H1 (cell line): ENCODE measurements around the gene PLPPR2. TPM values are rescaled to one million over a fixed set of nuclear protein-coding genes. Genes with fewer than 3 reads are reported as not detected.

Source experiments
- CTCF ChIA-PET: fragments of 300-600 bp; sonication (Branson Sonifier 250); formaldehyde crosslinking; loops from one replicate; lab custom pipeline; 2021; ENCODE audit not compliant: partially characterized antibody; lab: Charles Lee
- POLR2A ChIA-PET: fragments of 300-600 bp; sonication (Branson Sonifier 250); formaldehyde crosslinking; loops from one replicate; lab custom pipeline; 2021; ENCODE audit warnings: inconsistent platforms; ENCODE audit not compliant: partially characterized antibody; lab: Charles Lee
- DNase-seq, 2 experiments: peaks; one replicate each; pipeline versions ENCODE4 v3.0.0 to v3.0.0-alpha.2; 2010 to 2022; ENCODE audit warnings: low spot score in 2 of 2, low read depth in 1 of 2, mixed read lengths in 1 of 2
- FAIRE-seq: peaks from 2 replicates; lab custom pipeline; 2011; peaks lifted over from hg19 to GRCh38; lab: Jason Lieb, UNC
- H2AFZ ChIP-seq: 2 replicates; pipeline ENCODE4 v1.8.1; 2012; ENCODE audit warnings: low read length, inconsistent platforms
- H2AK5ac ChIP-seq: 2 replicates; pipeline ENCODE4 v1.6.1; 2013; ENCODE audit warnings: low read depth, low read length
- H2BK120ac ChIP-seq: replicated peaks from 2 replicates; pipeline ENCODE3; 2013; ENCODE audit warnings: low read depth, low read length, inconsistent platforms
- H2BK12ac ChIP-seq: 2 replicates; pipeline ENCODE4 v1.6.1; 2013; ENCODE audit warnings: low read depth, low read length
- H2BK15ac ChIP-seq: 2 replicates; pipeline ENCODE4 v1.6.1; 2013; ENCODE audit warnings: low read length
- H2BK20ac ChIP-seq: 2 replicates; pipeline ENCODE4 v1.6.1; 2013; ENCODE audit warnings: low read length
- H2BK5ac ChIP-seq: 2 replicates; pipeline ENCODE4 v1.6.1; 2013; ENCODE audit warnings: low read depth, low read length
- H3K14ac ChIP-seq: 2 replicates; pipeline ENCODE4 v1.6.1; 2013; ENCODE audit warnings: inconsistent platforms; ENCODE audit not compliant: insufficient read length
- H3K18ac ChIP-seq: 2 replicates; pipeline ENCODE4 v1.6.1; 2013; ENCODE audit warnings: low read length; ENCODE audit errors: extremely low read depth
- H3K23ac ChIP-seq: 2 replicates; pipeline ENCODE4 v1.6.1; 2013; ENCODE audit warnings: inconsistent platforms; ENCODE audit not compliant: insufficient read length
- H3K23me2 ChIP-seq: 2 replicates; pipeline ENCODE4 v1.6.1; 2013; ENCODE audit warnings: low read depth, low read length
- H3K27ac ChIP-seq: 2 replicates; pipeline ENCODE4 v1.6.1; 2011; ENCODE audit warnings: low read depth, low read length, inconsistent platforms
- H3K27me3 ChIP-seq, 4 experiments: replicated peaks in 1 of 4; 1 replicate in 1 of 4; 2 replicates in 3 of 4; pipeline versions ENCODE4 v1.6.1 to v1.8.1; 2011 to 2013; ENCODE audit warnings: low read length in 3 of 4, mild to moderate bottlenecking in 3 of 4, inconsistent platforms in 2 of 4, mixed read lengths in 2 of 4, moderate library complexity in 1 of 4; ENCODE audit not compliant: control insufficient read depth in 3 of 4, insufficient read depth in 3 of 4; ENCODE audit errors: extremely low read depth in 1 of 4
- H3K36me3 ChIP-seq, 4 experiments: 2 replicates each; pipeline versions ENCODE4 v1.6.1 to v1.8.1; 2011 to 2013; ENCODE audit warnings: mild to moderate bottlenecking in 4 of 4, low read length in 3 of 4, moderate library complexity in 2 of 4, control low read depth in 1 of 4, inconsistent platforms in 1 of 4; ENCODE audit not compliant: insufficient read depth in 4 of 4, control insufficient read depth in 2 of 4
- H3K4ac ChIP-seq: replicated peaks from 2 replicates; pipeline ENCODE3; 2013; ENCODE audit warnings: low read length, low read depth, mixed read lengths, inconsistent platforms; ENCODE audit not compliant: insufficient read length
- H3K4me1 ChIP-seq, 4 experiments: replicated peaks in 1 of 4; 1 replicate in 1 of 4; 2 replicates in 3 of 4; pipeline versions ENCODE4 v1.6.1 to v1.8.1; 2011 to 2013; ENCODE audit warnings: low read length in 3 of 4, inconsistent platforms in 2 of 4, mixed read lengths in 1 of 4; ENCODE audit not compliant: insufficient read depth in 4 of 4, control insufficient read depth in 3 of 4
- H3K4me2 ChIP-seq, 2 experiments: 2 replicates each; pipeline versions ENCODE4 v1.6.1 to v1.8.1; 2011 to 2013; ENCODE audit warnings: low read depth in 2 of 2, low read length in 2 of 2, control low read depth in 1 of 2, inconsistent platforms in 1 of 2, mild to moderate bottlenecking in 1 of 2; ENCODE audit not compliant: insufficient read depth in 1 of 2
- H3K4me3 ChIP-seq, 4 experiments: fragments of 200-600, 300-600 bp in 1 of 4; sonication (generic), shearing (Covaris generic), sonication (Bioruptor Twin) in 1 of 4; 2 replicates each; pipeline versions ENCODE4 v1.5.1 to v1.8.1; 2011 to 2016; ENCODE audit warnings: low read length in 4 of 4, low read depth in 3 of 4, control low read depth in 2 of 4, inconsistent platforms in 2 of 4, mild to moderate bottlenecking in 2 of 4, mixed read lengths in 1 of 4, moderate library complexity in 1 of 4; ENCODE audit not compliant: insufficient read depth in 2 of 4; ENCODE audit errors: extremely low read depth in 1 of 4
- H3K56ac ChIP-seq: replicated peaks from 2 replicates; pipeline ENCODE3; 2013; ENCODE audit warnings: low read depth, mild to moderate bottlenecking, mixed read lengths, low read length, inconsistent platforms; ENCODE audit not compliant: insufficient read length
- H3K79me1 ChIP-seq: 2 replicates; pipeline ENCODE4 v1.6.1; 2013; ENCODE audit warnings: low read depth, low read length, control low read depth
- H3K79me2 ChIP-seq, 2 experiments: 2 replicates each; pipeline versions ENCODE4 v1.6.1 to v1.8.1; 2012 to 2013; ENCODE audit warnings: low read length in 2 of 2, mild to moderate bottlenecking in 2 of 2, inconsistent platforms in 1 of 2; ENCODE audit not compliant: insufficient read depth in 2 of 2, control insufficient read depth in 1 of 2
- H3K9ac ChIP-seq, 4 experiments: replicated peaks in 1 of 4; 1 replicate in 1 of 4; 2 replicates in 3 of 4; pipeline versions ENCODE4 v1.6.1 to v1.8.1; 2011 to 2013; ENCODE audit warnings: low read depth in 3 of 4, low read length in 3 of 4, control low read depth in 2 of 4, mild to moderate bottlenecking in 2 of 4, moderate library complexity in 2 of 4, inconsistent platforms in 1 of 4; ENCODE audit errors: extremely low read depth in 1 of 4
- H3K9me3 ChIP-seq, 2 experiments: 2 replicates each; pipeline versions ENCODE4 v1.6.1 to v1.8.1; 2012 to 2013; ENCODE audit warnings: mild to moderate bottlenecking in 2 of 2, moderate library complexity in 2 of 2, control low read depth in 1 of 2, inconsistent platforms in 1 of 2, low read depth in 1 of 2, low read length in 1 of 2, mixed read lengths in 1 of 2; ENCODE audit not compliant: insufficient read depth in 2 of 2
- H4K20me1 ChIP-seq, 2 experiments: replicated peaks in 1 of 2; 2 replicates each; pipeline versions ENCODE3 to v1.8.1; 2011 to 2013; ENCODE audit warnings: inconsistent platforms in 2 of 2, low read length in 2 of 2, mild to moderate bottlenecking in 1 of 2; ENCODE audit not compliant: insufficient read depth in 2 of 2, control insufficient read depth in 1 of 2
- H4K5ac ChIP-seq: 2 replicates; pipeline ENCODE4 v1.6.1; 2013; ENCODE audit warnings: low read length, low read depth, mixed read lengths, inconsistent platforms; ENCODE audit not compliant: insufficient read length
- H4K8ac ChIP-seq: 2 replicates; pipeline ENCODE4 v1.8.0; 2013; ENCODE audit warnings: mild to moderate bottlenecking, moderate library complexity, low read length, inconsistent platforms; ENCODE audit not compliant: insufficient read depth; ENCODE audit errors: extremely low read depth
- H4K91ac ChIP-seq: replicated peaks from 2 replicates; pipeline ENCODE3; 2013; ENCODE audit warnings: low read length, mixed read lengths, inconsistent platforms; ENCODE audit not compliant: insufficient read length
- BCL11A ChIP-seq, 2 experiments: IDR thresholded peaks; one replicate each; pipeline ENCODE4 v1.6.1; 2011; ENCODE audit warnings: low read depth in 2 of 2, low read length in 2 of 2, mild to moderate bottlenecking in 2 of 2
- CREB1 ChIP-seq: IDR thresholded peaks from 2 replicates; pipeline ENCODE4 v1.6.1; 2012; ENCODE audit warnings: inconsistent platforms
- EGR1 ChIP-seq: IDR thresholded peaks from 2 replicates; pipeline ENCODE4 v1.6.1; 2011; ENCODE audit warnings: low read depth, low read length, borderline replicate concordance
- GABPA ChIP-seq: IDR thresholded peaks from 2 replicates; pipeline ENCODE4 v1.6.1; 2011; ENCODE audit warnings: mild to moderate bottlenecking, low read length, moderate library complexity, borderline replicate concordance; ENCODE audit not compliant: insufficient read depth
- HDAC2 ChIP-seq, 2 experiments: fragments of 300-600 bp in 1 of 2; sonication (generic) in 1 of 2; IDR thresholded peaks; 2 replicates each; pipeline ENCODE4 v1.6.1; 2011 to 2012; ENCODE audit warnings: low read depth in 2 of 2, low read length in 2 of 2, mild to moderate bottlenecking in 2 of 2, moderate library complexity in 2 of 2, borderline replicate concordance in 1 of 2, inconsistent platforms in 1 of 2
- JUND ChIP-seq: IDR thresholded peaks from 2 replicates; pipeline ENCODE4 v1.6.1; 2011; ENCODE audit warnings: mild to moderate bottlenecking, improper control_type of control experiment, low read length
- KDM4A ChIP-seq: IDR thresholded peaks from one replicate; pipeline ENCODE4 v1.7.1; 2012; ENCODE audit warnings: low read depth, mild to moderate bottlenecking, moderate library complexity, low read length, inconsistent platforms; ENCODE audit not compliant: severe bottlenecking
- NRF1 ChIP-seq: IDR thresholded peaks from 2 replicates; pipeline ENCODE4 v1.6.1; 2011; ENCODE audit warnings: mild to moderate bottlenecking, low read depth, low read length, improper control_type of control experiment
- POLR2AphosphoS5 ChIP-seq: IDR thresholded peaks from 2 replicates; pipeline ENCODE4 v1.6.1; 2011; ENCODE audit warnings: low read depth, low read length
- SAP30 ChIP-seq: fragments of 300-600 bp; sonication (generic); IDR thresholded peaks from 2 replicates; pipeline ENCODE4 v1.7.1; 2012; ENCODE audit warnings: low read length, moderate library complexity, mild to moderate bottlenecking, inconsistent platforms; ENCODE audit not compliant: insufficient read depth, insufficient replicate concordance
- SIN3A ChIP-seq, 2 experiments: IDR thresholded peaks in 1 of 2; conservative IDR thresholded peaks in 1 of 2; 2 replicates each; pipeline ENCODE4 v1.6.1; 2011 to 2012; ENCODE audit warnings: low read length in 2 of 2, improper control_type of control experiment in 1 of 2, low read depth in 1 of 2, mild to moderate bottlenecking in 1 of 2
- SP1 ChIP-seq: IDR thresholded peaks from 2 replicates; pipeline ENCODE4 v1.6.1; 2011; ENCODE audit warnings: low read depth, low read length
- WGBS, 2 experiments: shearing (Covaris generic) in 1 of 2; methylation state at CpG; one replicate each; pipeline versions ENCODE4 v1.1.6 to v1.1.7; 2013 to 2015; ENCODE audit warnings: low lambda C conversion rate in 2 of 2, mixed read lengths in 2 of 2, inconsistent platforms in 1 of 2, low coverage in 1 of 2, missing lambda C conversion rate in 1 of 2; ENCODE audit not compliant: insufficient replicate concordance in 2 of 2, insufficient coverage in 1 of 2, insufficient read length in 1 of 2; ENCODE audit errors: extremely low coverage in 1 of 2, missing lambda C conversion rate in 1 of 2; 5-methylcytosine and 5-hydroxymethylcytosine counted together
- polyA plus RNA-seq, 7 experiments: library from polyadenylated mRNA; depleted of rRNA in 3 of 7; stranded (reverse) in 5 of 7; unstranded in 2 of 7; fragments of >200 nt in 5 of 7; fragments of 200-250 nt in 2 of 7; gene quantifications; 1 replicate in 5 of 7; 2 replicates in 1 of 7; 4 replicates in 1 of 7; pipeline versions ENCODE4 v1.2.1 to v1.2.3, GENCODE V29; 2011 to 2013; ENCODE audit warnings: missing spikeins in 2 of 7, mixed read lengths in 2 of 7
- total RNA-seq: library from RNA; stranded (reverse); fragmentation: NEBNext Ultra II Directional; extraction: Animal tissue kit (Norgen Biotek cat#: 25700); gene quantifications from 2 replicates; pipeline ENCODE4 v1.2.1, GENCODE V29; 2021
- TF ChIP-seq, protein P1 (sequence below): IDR thresholded peaks from 2 replicates; pipeline ENCODE4 v1.6.1; 2012; ENCODE audit warnings: inconsistent platforms

PLPPR2 gene
- total and polyA plus RNA-seq, 2 of the 8 experiments (the other 6 are each of a cell fraction or from before 2014, with no cell fraction given) = 7.2 to 11.7 TPM

DNA sequence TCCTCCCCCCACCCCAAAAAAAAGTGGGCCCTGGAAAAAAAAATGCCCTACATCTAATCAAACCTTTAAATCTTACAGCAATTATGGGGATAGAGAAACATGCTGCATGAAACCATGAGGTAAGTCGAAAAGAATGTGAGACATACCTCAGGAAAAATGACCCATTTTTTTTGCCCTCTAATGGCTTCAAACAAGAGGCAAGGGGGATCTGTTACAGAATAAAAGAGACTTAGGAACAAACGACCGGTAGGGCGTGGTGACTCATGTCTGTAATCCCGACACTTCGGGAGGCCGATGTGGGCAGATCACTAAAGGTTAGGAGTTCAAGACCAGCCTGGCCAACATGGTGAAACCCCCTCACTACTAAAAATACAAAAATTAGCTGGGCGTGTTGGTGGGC is 55.5 kb downstream of the PLPPR2 start:
- ChIA-PET POLR2A (interaction anchor here (1.2 kb wide), 1 partner anchor 13 kb away, joined by 5 read pairs; no protein-coding TSS in a partner anchor), CTCF (interaction anchor here (0.6 to 1.5 kb wide), 3 partner anchors 28 to 57 kb away, joined by 4 to 5 read pairs (median 4); no protein-coding TSS in a partner anchor)
- H3K79me1 ChIP-seq = no peaks in the 10 kb centered on the region
- no peak overlapping the region for H2BK20ac ChIP-seq
- H3K4me1 ChIP-seq = peaks cover 0 to 6% (median under 1%) of the 10 kb centered on the region in 4 experiments; a peak in 4 of 7 replicates
- H3K36me3 ChIP-seq = peaks cover 0 to 7% (median 1%) of the 10 kb centered on the region in 4 experiments; a peak in 4 of 8 replicates
- no peak overlapping the region for H2AK5ac ChIP-seq
- H3K27me3 ChIP-seq = no peaks in the 10 kb centered on the region
- no peak overlapping the region for H2BK5ac ChIP-seq
- no peak overlapping the region for H3K4ac ChIP-seq
- no peak overlapping the region for H3K23ac ChIP-seq
- H2BK15ac ChIP-seq = no peak overlapping the region
- H4K8ac ChIP-seq = no peak overlapping the region
- peaks cover 1% of the 10 kb centered on the region; the same call in 1 of the 2 replicates for H3K23me2 ChIP-seq
- H3K4me3 ChIP-seq = no peak overlapping the region
- no peak overlapping the region for H3K14ac ChIP-seq
- H3K56ac ChIP-seq = no peak overlapping the region
- H3K9me3 ChIP-seq = no peaks in the 10 kb centered on the region
- H3K9ac ChIP-seq = no peak overlapping the region
- H4K5ac ChIP-seq = no peak overlapping the region
- no peak for FAIRE-seq
- no peaks in the 10 kb centered on the region for H3K79me2 ChIP-seq
- no peak overlapping the region for H3K4me2 ChIP-seq
- H4K91ac ChIP-seq = no peak overlapping the region
- H4K20me1 ChIP-seq = peaks cover 0 to 2% of the 10 kb centered on the region in 2 experiments
- no peak overlapping the region for H3K27ac ChIP-seq
- H2BK12ac ChIP-seq = no peak overlapping the region
- WGBS, 2 experiments = 82% methylated on average over 8 of the region's 8 CpGs; no CpG with 5 or more reads in 1 of the 2 experiments
- no peak overlapping the region for H3K18ac ChIP-seq
- DNase-seq = no peak
- no peak overlapping the region for H2BK120ac ChIP-seq
- no peak overlapping the region for H2AFZ ChIP-seq
- TF ChIP-seq JUND (no peak), KDM4A (no peak), SAP30 (no peak), NRF1 (no peak), HDAC2 (IDR thresholded peaks at IDR 0.05; ENCODE audit: borderline replicate concordance in 1 of 2, low read depth in 2 of 2, low read length in 2 of 2) (no peak), POLR2AphosphoS5 (no peak), CREB1 (no peak), SIN3A (conservative IDR thresholded peaks at IDR 0.05 in 1 of 2, IDR thresholded peaks at IDR 0.05 in 1 of 2; ENCODE audit: low read depth in 1 of 2, low read length in 2 of 2) (no peak), GABPA (no peak), SP1 (no peak), BCL11A (IDR thresholded peaks at IDR 0.05; ENCODE audit: low read depth in 2 of 2, low read length in 2 of 2) (no peak), EGR1 (no peak)
- TF ChIP-seq, protein P1, sequence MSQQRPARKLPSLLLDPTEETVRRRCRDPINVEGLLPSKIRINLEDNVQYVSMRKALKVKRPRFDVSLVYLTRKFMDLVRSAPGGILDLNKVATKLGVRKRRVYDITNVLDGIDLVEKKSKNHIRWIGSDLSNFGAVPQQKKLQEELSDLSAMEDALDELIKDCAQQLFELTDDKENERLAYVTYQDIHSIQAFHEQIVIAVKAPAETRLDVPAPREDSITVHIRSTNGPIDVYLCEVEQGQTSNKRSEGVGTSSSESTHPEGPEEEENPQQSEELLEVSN = no peak
